Neural progenitor cell (in vitro differentiated cells): ENCODE measurements around the gene CTNNBL1.

Experiments used
- EZH2phosphoT487 ChIP-seq: fragments of 200-600 bp; sonication (generic); IDR thresholded peaks from 2 replicates; pipeline ENCODE4 v1.6.1; 2017; ENCODE audit warnings: antibody characterized with exemption
- TF ChIP-seq, protein P1 (sequence below): fragments of 200-600 bp; sonication (generic); IDR thresholded peaks from 2 replicates; pipeline ENCODE4 v1.5.1; 2017; ENCODE audit warnings: antibody characterized with exemption, mild to moderate bottlenecking

DNA sequence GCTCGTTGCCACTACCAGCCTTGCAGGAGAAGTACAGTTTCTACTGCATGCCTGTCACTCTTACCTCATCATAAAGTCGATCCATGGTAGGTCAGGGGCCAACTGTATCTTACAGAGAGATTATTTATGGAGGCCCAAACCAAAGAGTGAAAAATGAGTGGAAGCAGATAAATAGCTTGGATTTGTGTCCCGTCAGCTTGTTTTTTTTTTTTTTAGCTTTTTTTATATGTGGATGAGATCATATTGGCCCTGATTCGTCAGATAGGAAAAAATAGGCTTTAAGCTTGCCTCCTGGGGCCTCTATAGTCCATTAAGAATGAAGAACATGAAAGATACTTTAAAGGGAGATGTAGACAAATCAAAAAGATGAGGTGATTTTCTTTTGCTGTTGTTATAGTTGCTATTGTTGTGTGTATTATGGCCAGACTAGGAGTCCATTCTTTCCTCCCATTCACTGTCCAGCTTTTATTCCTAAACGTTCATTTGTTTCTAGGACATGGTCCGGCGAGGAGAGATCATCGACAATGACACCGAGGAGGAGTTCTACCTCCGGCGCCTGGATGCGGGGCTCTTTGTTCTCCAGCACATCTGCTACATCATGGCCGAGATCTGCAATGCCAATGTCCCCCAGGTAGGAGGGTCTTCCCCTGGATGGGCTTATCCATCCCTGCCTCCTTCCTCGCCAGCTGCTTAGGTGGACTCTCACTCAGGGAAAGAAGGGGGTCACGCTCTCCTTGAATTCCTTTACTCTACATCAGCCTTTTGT, 165.8 kb downstream of the CTNNBL1 start:
- TF ChIP-seq, protein P1, sequence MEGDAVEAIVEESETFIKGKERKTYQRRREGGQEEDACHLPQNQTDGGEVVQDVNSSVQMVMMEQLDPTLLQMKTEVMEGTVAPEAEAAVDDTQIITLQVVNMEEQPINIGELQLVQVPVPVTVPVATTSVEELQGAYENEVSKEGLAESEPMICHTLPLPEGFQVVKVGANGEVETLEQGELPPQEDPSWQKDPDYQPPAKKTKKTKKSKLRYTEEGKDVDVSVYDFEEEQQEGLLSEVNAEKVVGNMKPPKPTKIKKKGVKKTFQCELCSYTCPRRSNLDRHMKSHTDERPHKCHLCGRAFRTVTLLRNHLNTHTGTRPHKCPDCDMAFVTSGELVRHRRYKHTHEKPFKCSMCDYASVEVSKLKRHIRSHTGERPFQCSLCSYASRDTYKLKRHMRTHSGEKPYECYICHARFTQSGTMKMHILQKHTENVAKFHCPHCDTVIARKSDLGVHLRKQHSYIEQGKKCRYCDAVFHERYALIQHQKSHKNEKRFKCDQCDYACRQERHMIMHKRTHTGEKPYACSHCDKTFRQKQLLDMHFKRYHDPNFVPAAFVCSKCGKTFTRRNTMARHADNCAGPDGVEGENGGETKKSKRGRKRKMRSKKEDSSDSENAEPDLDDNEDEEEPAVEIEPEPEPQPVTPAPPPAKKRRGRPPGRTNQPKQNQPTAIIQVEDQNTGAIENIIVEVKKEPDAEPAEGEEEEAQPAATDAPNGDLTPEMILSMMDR, result no peak
- TF ChIP-seq EZH2phosphoT487, result no peak
